ENCODE results near the gene TPST1.

TPST1 gene

GRCh38 chr7:66239467-66239856, 34.3 kb downstream of the TPST1 start:
- FAIRE-seq: no peak

DNA sequence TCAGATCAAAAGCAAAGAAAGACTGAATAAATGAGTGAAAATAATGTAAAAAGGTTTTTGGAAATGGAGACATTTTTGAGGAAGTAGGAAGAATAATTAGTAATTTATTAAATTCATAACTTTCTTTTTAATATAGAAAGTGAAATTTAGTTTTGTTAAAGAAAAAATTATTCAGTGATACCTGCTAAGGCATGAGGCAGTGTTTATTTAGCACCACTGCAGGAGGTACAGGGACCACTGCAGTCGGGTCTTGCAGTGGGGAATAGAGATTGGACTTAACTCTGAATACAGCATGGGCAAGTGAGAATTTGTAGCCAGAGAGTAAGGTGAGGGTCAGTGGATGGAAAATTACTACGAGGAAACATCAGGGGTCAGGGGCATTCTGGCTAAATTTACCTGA, 39.9 kb downstream of the TPST1 start:
- peak; percentile 8 for FAIRE-seq

- no peak for FAIRE-seq
Measured at GRCh38 chr7:66246554-66247171, 41.5 kb downstream of the TPST1 start.

DNA sequence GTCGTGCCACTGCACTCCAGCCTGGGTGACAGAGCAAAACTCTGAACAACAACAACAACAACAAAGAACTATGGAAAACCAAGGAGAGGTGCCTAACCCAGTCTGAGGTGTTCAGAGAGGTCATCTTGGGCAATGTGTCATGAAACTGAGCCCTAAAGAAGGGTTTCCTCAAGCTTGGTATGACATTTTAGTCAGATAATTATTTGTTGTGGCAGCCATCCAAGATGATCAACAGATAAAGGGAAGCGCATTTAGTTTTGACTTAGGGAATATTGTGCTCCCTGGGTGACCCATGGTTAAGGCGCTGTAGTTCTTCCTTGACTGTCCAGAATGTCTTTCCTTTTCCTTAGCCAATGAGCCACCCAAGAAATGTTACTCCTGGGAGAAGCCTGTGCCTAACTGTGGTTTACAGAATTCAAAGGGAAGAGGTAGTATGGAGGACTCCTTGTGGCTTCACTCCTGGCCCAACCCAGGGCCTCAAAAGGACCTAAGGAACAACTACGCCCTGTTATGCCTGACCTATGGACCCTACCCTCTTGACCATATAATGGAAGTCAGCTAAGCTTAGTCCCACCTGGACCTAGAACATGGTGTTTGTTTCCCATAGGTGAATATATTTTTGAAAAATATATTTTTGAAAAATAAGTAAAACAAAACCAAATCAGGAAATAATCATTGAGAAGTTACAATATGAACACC, 42.4 kb downstream of the TPST1 start:
- FAIRE-seq: no peak

GRCh38 chr7:66250711-66251110, 45.6 kb downstream of the TPST1 start:
- FAIRE-seq: no peak

DNA sequence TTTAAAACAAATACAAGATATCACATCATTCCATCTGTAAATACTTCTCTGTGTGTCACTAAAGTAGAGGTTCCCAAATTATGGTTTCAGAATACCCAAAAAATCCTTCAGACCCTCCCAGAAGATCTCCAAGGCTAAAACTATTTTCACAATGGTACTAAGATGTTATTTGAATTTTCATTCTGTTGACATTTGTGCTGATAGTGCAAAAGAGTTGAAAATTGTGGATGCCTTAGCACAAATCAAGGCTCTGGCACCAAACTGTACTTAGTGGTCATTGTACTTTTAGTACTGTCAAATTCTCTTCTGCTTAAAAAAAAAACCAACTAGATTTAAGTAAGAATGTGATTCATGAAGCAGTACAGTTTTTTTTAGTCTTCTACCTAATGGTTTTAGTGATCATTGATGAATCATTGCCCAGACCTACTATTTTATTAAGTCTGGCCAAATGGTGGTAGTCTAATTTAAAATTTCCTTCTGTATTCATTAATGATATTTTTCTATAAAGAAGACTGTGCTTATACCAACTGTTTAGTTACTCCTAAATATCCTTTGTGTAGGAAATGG, 50.5 kb downstream of the TPST1 start:
- no peak for FAIRE-seq

DNA sequence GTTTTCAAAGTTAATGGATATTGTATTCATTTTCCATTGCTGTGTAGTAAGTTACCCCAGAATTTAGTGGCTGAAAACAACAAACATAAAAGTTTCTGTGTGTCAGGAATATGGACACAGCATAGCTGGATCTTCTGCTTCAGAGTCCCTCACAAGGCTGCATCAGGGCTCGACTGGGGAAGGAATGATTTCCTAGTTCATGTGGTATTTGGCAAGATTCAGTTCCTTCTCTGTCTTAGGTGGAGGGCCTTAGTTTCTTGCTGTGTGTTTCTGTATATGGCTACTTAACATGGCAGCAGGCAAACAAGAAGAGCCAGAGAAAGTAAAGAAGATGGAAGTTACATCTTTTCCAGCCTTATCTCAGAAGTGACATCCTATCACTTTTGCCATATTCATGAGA, 51.1 kb downstream of the TPST1 start:
- FAIRE-seq: no peak

- no peak for FAIRE-seq
Measured at GRCh38 chr7:66257481-66257880, 52.3 kb downstream of the TPST1 start.

GRCh38 chr7:66258409-66258808, 53.3 kb downstream of the TPST1 start:
- FAIRE-seq: no peak

DNA sequence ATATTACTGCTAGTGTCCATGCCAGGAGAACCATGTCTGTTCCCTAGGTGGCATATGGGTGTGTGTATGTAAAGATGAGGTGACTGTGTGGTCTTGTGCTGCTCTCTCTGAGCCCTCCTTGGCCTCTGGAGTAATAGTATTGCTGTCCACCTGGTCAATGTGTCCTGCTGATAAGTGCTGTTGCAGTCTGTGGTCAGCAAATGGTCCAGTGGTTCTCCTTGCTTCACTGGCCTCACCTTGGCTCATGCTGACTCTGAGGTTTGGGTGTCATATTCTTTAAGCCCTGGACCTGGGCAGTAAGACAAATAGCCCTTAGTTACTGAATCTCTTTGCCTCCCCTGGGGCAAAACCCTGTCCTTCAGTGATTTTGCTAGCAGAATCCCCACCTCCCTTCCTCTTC, 56.8 kb downstream of the TPST1 start:
- no peak for FAIRE-seq

DNA sequence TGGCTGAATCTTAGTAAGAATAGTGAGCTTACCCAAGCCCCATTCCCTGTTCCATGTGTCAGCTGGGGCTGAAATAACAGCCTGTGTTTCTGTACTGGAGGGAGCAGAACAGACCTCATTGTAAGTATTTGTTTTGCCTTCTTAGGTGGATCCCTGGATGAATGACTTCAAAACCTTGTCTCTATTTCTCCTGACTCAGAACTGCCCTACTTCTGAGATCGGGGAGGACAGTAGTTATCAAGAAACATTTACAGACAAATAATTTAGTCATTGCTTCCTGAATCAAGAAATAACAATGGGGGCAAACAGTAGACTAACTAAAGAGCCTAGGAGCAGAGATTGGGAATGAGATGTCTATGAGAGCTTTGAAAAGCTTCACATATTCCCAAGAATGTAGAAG, 58.8 kb downstream of the TPST1 start:
- no peak for FAIRE-seq

- FAIRE-seq: no peak
Measured at GRCh38 chr7:66265566-66265965, 60.4 kb downstream of the TPST1 start.

DNA sequence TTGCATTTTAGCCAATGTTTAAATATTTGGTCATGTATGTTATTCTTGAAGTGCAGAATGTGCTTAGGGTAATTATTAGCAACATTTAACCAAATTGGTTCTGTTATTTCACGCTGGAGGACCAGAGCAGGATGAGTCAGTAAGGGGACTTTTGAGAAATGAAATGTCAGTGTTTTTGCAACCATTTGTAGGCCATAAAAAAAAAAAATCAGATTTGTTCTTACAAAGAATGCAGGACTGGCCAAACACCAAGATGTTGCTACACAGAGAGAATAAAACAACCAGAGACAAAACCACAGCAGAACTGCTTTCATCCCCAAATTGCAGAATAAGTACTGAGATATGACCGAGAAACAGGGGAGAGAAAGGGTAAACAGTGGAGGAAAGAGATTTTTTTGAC, 62.1 kb downstream of the TPST1 start:
- FAIRE-seq: peak; percentile 99

DNA sequence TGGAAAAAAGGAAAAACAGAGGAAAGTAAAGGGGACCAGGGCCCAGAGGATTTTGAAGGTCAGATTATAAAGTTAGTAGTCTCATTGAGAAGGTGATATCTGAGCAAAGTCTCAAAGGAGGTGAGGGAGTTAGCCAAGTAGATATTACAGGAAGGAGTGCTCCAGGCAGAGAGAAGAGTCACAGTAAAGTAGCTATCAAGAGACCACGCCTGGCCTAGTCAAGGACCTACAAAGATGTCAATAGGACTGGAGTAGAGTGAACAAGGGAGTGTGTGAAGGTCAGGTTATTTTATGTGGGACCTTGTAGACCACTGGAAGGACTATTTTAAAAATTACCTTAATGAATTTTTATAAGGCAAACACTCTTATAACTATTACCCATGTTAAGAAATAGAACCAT, 64.8 kb downstream of the TPST1 start:
- no peak for FAIRE-seq

DNA sequence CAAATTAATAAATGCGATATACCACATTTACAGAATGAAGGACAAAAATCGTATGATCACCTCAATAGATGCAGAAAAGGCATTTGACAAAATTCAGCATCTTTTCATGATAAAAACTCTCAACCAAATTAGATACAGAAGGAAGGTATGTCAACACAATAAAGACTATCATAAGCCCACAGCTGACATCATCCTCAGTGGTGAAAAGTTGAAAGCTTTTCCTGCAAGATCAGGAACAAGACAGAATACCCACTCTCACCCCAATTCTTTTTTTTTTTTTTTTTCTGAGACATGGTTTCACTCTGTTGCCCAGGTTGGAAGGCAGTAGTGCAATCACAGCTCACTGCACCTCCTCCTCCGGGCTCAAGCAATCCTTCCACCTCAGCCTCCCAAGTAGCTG, 67.2 kb downstream of the TPST1 start:
- no peak for FAIRE-seq

- peak; percentile 50 for FAIRE-seq
Measured at GRCh38 chr7:66276363-66276762, 71.2 kb downstream of the TPST1 start.

DNA sequence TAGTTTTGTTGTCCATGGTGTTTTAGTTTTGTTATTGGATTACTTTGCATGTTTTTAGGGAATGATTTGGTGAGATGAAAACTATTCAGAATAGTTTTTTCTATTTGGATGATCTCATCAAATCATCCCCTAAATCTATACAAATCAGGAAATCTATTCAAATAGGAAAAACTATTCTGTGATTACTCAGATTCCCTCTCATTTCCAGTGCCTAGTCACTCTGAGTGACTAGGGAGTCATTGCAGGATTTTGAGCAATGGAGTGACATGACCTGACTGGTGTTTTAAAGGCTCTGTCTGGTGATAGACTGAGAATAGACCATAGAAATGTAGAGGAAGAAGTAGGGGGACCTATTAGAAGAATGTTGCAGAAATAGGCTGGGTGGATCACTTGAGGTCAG, 72.4 kb downstream of the TPST1 start:
- FAIRE-seq: no peak

DNA sequence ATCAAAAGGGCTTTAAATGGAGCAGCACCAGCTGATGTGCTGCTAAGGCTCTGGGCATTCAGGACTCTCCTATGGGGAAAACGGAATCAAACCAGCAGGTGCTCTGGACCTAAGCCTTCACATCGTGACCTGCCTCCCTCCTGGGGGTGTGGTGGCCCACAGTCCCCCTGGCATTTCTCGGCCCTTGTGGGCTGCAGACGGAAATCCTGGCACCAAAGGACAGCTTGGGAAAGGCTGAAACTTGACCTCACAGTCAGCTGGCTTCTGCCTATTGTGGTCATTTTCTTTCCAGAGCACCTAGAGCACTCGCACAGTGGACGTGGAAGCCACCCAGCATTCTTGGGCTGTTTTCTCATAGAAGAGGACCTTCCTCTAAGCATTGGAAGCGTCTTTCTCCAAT, 74.8 kb downstream of the TPST1 start:
- no peak for FAIRE-seq

GRCh38 chr7:66281678-66282590, 76.8 kb downstream of the TPST1 start:
- no peak for FAIRE-seq

- FAIRE-seq: no peak
Measured at GRCh38 chr7:66282591-66282935, 77.4 kb downstream of the TPST1 start.

DNA sequence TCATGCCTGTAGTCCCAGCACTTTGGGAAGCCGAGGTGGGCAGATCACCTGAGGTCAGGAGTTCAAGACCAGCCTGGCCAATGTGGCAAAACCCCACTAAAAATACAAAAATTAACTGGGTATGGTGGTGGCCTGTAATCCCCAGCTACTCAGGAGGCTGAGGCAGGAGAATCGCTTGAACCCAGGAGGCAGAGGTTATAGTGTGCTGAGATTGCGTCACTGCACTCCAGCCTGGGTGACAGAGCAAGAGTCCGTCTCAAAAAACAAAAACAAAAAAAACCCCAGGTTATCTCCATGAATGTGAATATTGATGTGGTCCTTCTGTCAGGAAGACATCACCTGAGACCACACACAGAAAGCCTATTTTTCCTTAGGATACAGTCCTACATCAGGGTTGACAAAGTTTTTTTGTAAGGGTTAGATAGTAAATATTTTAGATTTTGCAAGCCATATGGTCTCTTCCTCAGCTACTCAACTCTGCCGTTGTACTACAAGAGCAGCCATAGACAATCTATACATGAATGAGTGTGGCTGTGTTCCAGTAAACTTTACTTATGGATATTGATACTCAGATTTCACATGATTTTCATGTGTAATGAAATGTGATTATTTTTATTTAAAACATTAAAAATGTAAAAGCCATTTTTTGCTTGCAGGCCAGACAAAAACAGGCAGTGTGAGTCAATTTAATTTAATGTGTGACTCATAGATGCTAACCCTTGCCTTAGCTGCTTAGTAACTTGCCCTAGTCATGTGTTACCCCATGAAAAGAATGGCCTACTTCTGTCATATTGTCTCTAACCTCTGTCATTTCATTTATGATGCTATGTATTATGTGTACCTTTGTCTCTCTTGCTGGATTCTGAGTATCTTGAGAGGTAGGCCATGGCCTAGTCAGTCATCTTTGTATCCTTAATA, 78.1 kb downstream of the TPST1 start:
- FAIRE-seq: no peak

DNA sequence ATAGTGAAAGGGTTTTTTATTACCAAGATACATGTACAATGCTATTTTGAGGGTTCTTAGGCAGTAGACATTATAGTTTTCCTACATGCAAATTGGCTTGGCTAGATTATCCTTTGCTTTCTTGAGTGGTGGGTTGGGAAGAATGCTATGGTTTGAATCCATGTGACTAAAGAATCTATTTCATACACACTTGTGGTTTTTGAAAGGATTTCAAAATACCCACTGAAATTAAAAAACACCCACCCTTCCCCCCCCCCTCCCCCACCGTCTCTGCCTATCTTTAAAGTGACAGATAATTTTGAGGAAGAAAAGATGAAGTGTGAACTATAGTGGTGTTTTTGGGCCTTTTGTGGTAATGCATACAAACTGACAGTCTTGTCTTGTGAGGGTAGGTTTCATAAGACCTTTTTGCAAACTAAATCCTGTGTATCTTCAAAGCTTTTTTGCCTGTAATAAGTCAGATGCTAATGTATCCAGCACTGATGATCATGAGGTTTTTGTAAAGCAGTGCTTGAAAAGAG, 90.9 kb downstream of the TPST1 start:
- no peak for FAIRE-seq
